BLaER1 treated with 17β-estradiol and CSF1 and Interleukin-3, amounts not matched to agents 10 nM and 100 nM (cell line): ENCODE measurements around the gene ROBO1.
"Not testable (repeated sequence)": the region's sequence is repeated elsewhere in the genome, so short reads cannot be mapped to it uniquely, and the experiment has no call there.

Experiments used
- H3K27ac ChIP-seq, 11 experiments: shearing (Covaris generic); formaldehyde crosslinking; 2 replicates each; pipeline ENCODE4 v1.8.1; 2022
- H3K27me3 ChIP-seq, 11 experiments: shearing (Covaris generic); formaldehyde crosslinking; 2 replicates each; pipeline ENCODE4 v1.8.1; 2022
- H3K36me3 ChIP-seq, 11 experiments: shearing (Covaris generic); formaldehyde crosslinking; 2 replicates each; pipeline ENCODE4 v1.8.1; 2022
- H3K4me1 ChIP-seq, 10 experiments: shearing (Covaris generic); formaldehyde crosslinking; 2 replicates each; pipeline ENCODE4 v1.8.1; 2022
- H3K4me2 ChIP-seq, 11 experiments: shearing (Covaris generic); formaldehyde crosslinking; 2 replicates each; pipeline ENCODE4 v1.8.1; 2022
- H3K4me3 ChIP-seq, 10 experiments: shearing (Covaris generic); formaldehyde crosslinking; 2 replicates each; pipeline ENCODE4 v1.8.1; 2022
- H3K9ac ChIP-seq, 11 experiments: shearing (Covaris generic); formaldehyde crosslinking; 2 replicates each; pipeline ENCODE4 v1.8.1; 2022
- H3K9me3 ChIP-seq, 11 experiments: shearing (Covaris generic); formaldehyde crosslinking; replicated peaks in 1 of 11; 2 replicates each; pipeline ENCODE4 v1.8.1; 2022
- H4K20me1 ChIP-seq, 11 experiments: shearing (Covaris generic); formaldehyde crosslinking; 2 replicates each; pipeline ENCODE4 v1.8.1; 2022
- Cebpa-rat ChIP-seq, 11 experiments: shearing (Covaris generic); IDR thresholded peaks; 2 replicates each; pipeline ENCODE4 v1.8.1; 2022

Gene ROBO1

GRCh38 chr3:79199966-79200365 lies 567.8 kb downstream of the ROBO1 start:
- H3K4me1 ChIP-seq, result no peaks in the 10 kb centered on the region
- no peaks in the 10 kb centered on the region for H3K27me3 ChIP-seq
- H3K9me3 ChIP-seq, result peaks cover 0 to 7% (median 0%) of the 10 kb centered on the region in 11 experiments; a peak in 2 of 22 replicates
- TF ChIP-seq Cebpa-rat (IDR thresholded peaks at IDR 0.05), result no peak
- no peak overlapping the region for H3K4me2 ChIP-seq
- H4K20me1 ChIP-seq, result no peaks in the 10 kb centered on the region
- no peak overlapping the region for H3K27ac ChIP-seq
- no peaks in the 10 kb centered on the region for H3K36me3 ChIP-seq
- H3K9ac ChIP-seq, result no peak overlapping the region
- H3K4me3 ChIP-seq, result no peak overlapping the region

GRCh38 chr3:79187426-79187825 lies 580.4 kb downstream of the ROBO1 start:
- TF ChIP-seq Cebpa-rat (IDR thresholded peaks at IDR 0.05), result no peak
- Histone ChIP-seq H3K9ac (no peak overlapping the region), H3K27me3 (no peaks in the 10 kb centered on the region), H3K27ac (no peak overlapping the region), H4K20me1 (no peaks in the 10 kb centered on the region), H3K4me1 (no peaks in the 10 kb centered on the region), H3K4me3 (no peak overlapping the region), H3K4me2 (no peak overlapping the region), H3K9me3 (no peaks in the 10 kb centered on the region), H3K36me3 (no peaks in the 10 kb centered on the region)

- Histone ChIP-seq H3K27ac (no peak overlapping the region), H3K36me3 (no peaks in the 10 kb centered on the region), H3K27me3 (no peaks in the 10 kb centered on the region), H3K4me1 (no peaks in the 10 kb centered on the region), H3K9ac (no peak overlapping the region), H3K4me3 (no peak overlapping the region), H4K20me1 (no peaks in the 10 kb centered on the region), H3K9me3 (no peaks in the 10 kb centered on the region), H3K4me2 (no peak overlapping the region)
- no peak for TF ChIP-seq Cebpa-rat (IDR thresholded peaks at IDR 0.05)
These were observed 583.5 kb downstream of the ROBO1 start for GRCh38 chr3:79184251-79184650.

- H3K9ac ChIP-seq, result no peak overlapping the region
These were observed 584.3 kb downstream of the ROBO1 start for GRCh38 chr3:79183496-79183895.

GRCh38 chr3:79178471-79179180 lies 589.2 kb downstream of the ROBO1 start:
- Histone ChIP-seq H3K4me3 (no peak overlapping the region), H3K27me3 (no peaks in the 10 kb centered on the region), H3K9me3 (peaks cover 0 to 2% (median 0%) of the 10 kb centered on the region in 11 experiments; a peak in 4 of 22 replicates), H3K4me1 (peaks cover 3 to 9% (median 5%) of the 10 kb centered on the region in 10 experiments; a peak in 11 of 20 replicates), H4K20me1 (no peaks in the 10 kb centered on the region), H3K36me3 (no peaks in the 10 kb centered on the region), H3K27ac (no peak overlapping the region), H3K4me2 (no peak overlapping the region), H3K9ac (no peak overlapping the region)
- TF ChIP-seq Cebpa-rat (IDR thresholded peaks at IDR 0.05), result no peak

More at GRCh38 chr3:79183496-79183895, 584.3 kb downstream of the ROBO1 start:
- Histone ChIP-seq H3K27ac (no peak overlapping the region), H3K36me3 (no peaks in the 10 kb centered on the region), H3K27me3 (no peaks in the 10 kb centered on the region), H3K4me1 (no peaks in the 10 kb centered on the region), H3K9me3 (no peaks in the 10 kb centered on the region), H3K4me3 (no peak overlapping the region), H3K4me2 (no peak overlapping the region), H4K20me1 (no peaks in the 10 kb centered on the region)
- no peak for TF ChIP-seq Cebpa-rat (IDR thresholded peaks at IDR 0.05)

- no peak for TF ChIP-seq Cebpa-rat (IDR thresholded peaks at IDR 0.05)
- no peaks in the 10 kb centered on the region for H3K36me3 ChIP-seq
- H3K9me3 ChIP-seq, result peaks cover 0 to 9% (median 7%) of the 10 kb centered on the region in 11 experiments; a peak in 14 of 22 replicates
- H3K4me1 ChIP-seq, result peaks cover 3 to 9% (median 5%) of the 10 kb centered on the region in 10 experiments; a peak in 11 of 20 replicates
- no peak overlapping the region for H3K9ac ChIP-seq
- no peak overlapping the region for H3K4me3 ChIP-seq
- H3K27ac ChIP-seq, result no peak overlapping the region
- peak overlapping the region in 4 of 11 experiments; percentile 2 to 12 (median 10); a peak in 2 of 22 replicates for H3K4me2 ChIP-seq
- H3K27me3 ChIP-seq, result no peaks in the 10 kb centered on the region
- H4K20me1 ChIP-seq, result no peaks in the 10 kb centered on the region
These were observed 591.9 kb downstream of the ROBO1 start for GRCh38 chr3:79175870-79176269.

GRCh38 chr3:79173259-79173658 lies 594.5 kb downstream of the ROBO1 start:
- not testable (repeated sequence) for H3K9ac ChIP-seq, H3K27me3 ChIP-seq, H3K4me3 ChIP-seq, H4K20me1 ChIP-seq, H3K4me1 ChIP-seq, H3K36me3 ChIP-seq, H3K4me2 ChIP-seq, H3K9me3 ChIP-seq, H3K27ac ChIP-seq

GRCh38 chr3:79172241-79172640 lies 595.6 kb downstream of the ROBO1 start:
- no peak overlapping the region for H3K4me3 ChIP-seq
- no peaks in the 10 kb centered on the region for H4K20me1 ChIP-seq
- H3K36me3 ChIP-seq, result no peaks in the 10 kb centered on the region
- no peak overlapping the region for H3K27ac ChIP-seq
- H3K9ac ChIP-seq, result no peak overlapping the region
- H3K27me3 ChIP-seq, result no peaks in the 10 kb centered on the region
- no peak for TF ChIP-seq Cebpa-rat (IDR thresholded peaks at IDR 0.05)
- H3K9me3 ChIP-seq, result peaks cover 0 to 9% (median 7%) of the 10 kb centered on the region in 11 experiments; a peak in 14 of 22 replicates
- H3K4me1 ChIP-seq, result peaks cover 3 to 9% (median 5%) of the 10 kb centered on the region in 10 experiments; a peak in 11 of 20 replicates
- no peak overlapping the region for H3K4me2 ChIP-seq

GRCh38 chr3:79170021-79170420 lies 597.8 kb downstream of the ROBO1 start:
- Histone ChIP-seq H3K27ac (no peak overlapping the region), H3K4me2 (no peak overlapping the region), H3K4me3 (no peak overlapping the region), H3K9ac (no peak overlapping the region), H3K27me3 (no peaks in the 10 kb centered on the region), H3K36me3 (no peaks in the 10 kb centered on the region), H4K20me1 (no peaks in the 10 kb centered on the region), H3K9me3 (peaks cover 0 to 9% (median 7%) of the 10 kb centered on the region in 11 experiments; a peak in 14 of 22 replicates), H3K4me1 (no peaks in the 10 kb centered on the region)
- no peak for TF ChIP-seq Cebpa-rat (IDR thresholded peaks at IDR 0.05)
